Liver (tissue), 9 donors: ENCODE measurements around the gene MAPRE3. TPM values are rescaled to one million over a fixed set of nuclear protein-coding genes. Genes with fewer than 3 reads are reported as not detected.
A peak's percentile ranks its signal among the peaks of the same experiment; 100 is the strongest.

Experiments used
- DNase-seq: peaks from one replicate; pipeline ENCODE4 v3.0.0-alpha.2; 2017; ENCODE audit warnings: low spot score
- H3K27ac ChIP-seq, 2 donors: one replicate each; pipeline ENCODE4 v1.7.0; 2013; ENCODE audit warnings: inconsistent platforms in 2 of 2, low read length in 2 of 2, control low read depth in 1 of 2, low read depth in 1 of 2, mild to moderate bottlenecking in 1 of 2
- H3K27me3 ChIP-seq, 4 donors: one replicate each; pipeline versions ENCODE4 v1.6.1 to v1.7.0; 2013; ENCODE audit warnings: low read length in 3 of 4, inconsistent platforms in 1 of 4, mild to moderate bottlenecking in 1 of 4, moderate library complexity in 1 of 4; ENCODE audit not compliant: control insufficient read depth in 4 of 4, insufficient read depth in 4 of 4
- H3K36me3 ChIP-seq, 4 donors: one replicate each; pipeline versions ENCODE4 v1.6.1 to v1.7.0; 2013; ENCODE audit warnings: low read length in 3 of 4, mild to moderate bottlenecking in 3 of 4, low read depth in 1 of 4, moderate library complexity in 1 of 4; ENCODE audit not compliant: control insufficient read depth in 4 of 4, insufficient read depth in 3 of 4
- H3K4me1 ChIP-seq, 4 donors: one replicate each; pipeline versions ENCODE4 v1.6.1 to v1.7.0; 2013; ENCODE audit warnings: low read length in 3 of 4, mild to moderate bottlenecking in 3 of 4, moderate library complexity in 1 of 4; ENCODE audit not compliant: control insufficient read depth in 4 of 4, insufficient read depth in 4 of 4
- H3K4me3 ChIP-seq, 3 donors: one replicate each; pipeline versions ENCODE4 v1.6.1 to v1.7.0; 2013; ENCODE audit warnings: low read length in 3 of 3, control low read depth in 1 of 3, low read depth in 1 of 3, mild to moderate bottlenecking in 1 of 3
- H3K9ac ChIP-seq, 2 donors: one replicate each; pipeline ENCODE4 v1.7.0; 2013; ENCODE audit warnings: low read length in 2 of 2, mild to moderate bottlenecking in 2 of 2, moderate library complexity in 2 of 2, control low read depth in 1 of 2, low read depth in 1 of 2
- H3K9me3 ChIP-seq, 4 donors: one replicate each; pipeline versions ENCODE4 v1.6.1 to v1.7.0; 2013; ENCODE audit warnings: low read length in 3 of 4; ENCODE audit not compliant: control insufficient read depth in 4 of 4
- ATF3 ChIP-seq: IDR thresholded peaks from 2 replicates; pipeline ENCODE4 v1.6.1; 2016; ENCODE audit warnings: antibody characterized with exemption
- FOXA1 ChIP-seq: IDR thresholded peaks from 2 replicates; pipeline ENCODE4 v1.6.1; 2016; ENCODE audit warnings: antibody characterized with exemption
- FOXA2 ChIP-seq: IDR thresholded peaks from 2 replicates; pipeline ENCODE4 v1.6.1; 2016; ENCODE audit warnings: antibody characterized with exemption
- GABPA ChIP-seq, 2 donors: IDR thresholded peaks in 1 of 2; conservative IDR thresholded peaks in 1 of 2; 2 replicates each; pipeline ENCODE4 v1.6.1; 2016; ENCODE audit warnings: antibody characterized with exemption in 2 of 2, mild to moderate bottlenecking in 1 of 2, moderate library complexity in 1 of 2
- JUND ChIP-seq, 2 donors: IDR thresholded peaks; 2 replicates each; pipeline ENCODE4 v1.6.1; 2016; ENCODE audit warnings: antibody characterized with exemption in 2 of 2
- NR2F2 ChIP-seq: IDR thresholded peaks from 2 replicates; pipeline ENCODE4 v1.6.1; 2016; ENCODE audit warnings: antibody characterized with exemption
- RAD21 ChIP-seq, 2 donors: IDR thresholded peaks; 2 replicates each; pipeline ENCODE4 v1.6.1; 2016; ENCODE audit warnings: antibody characterized with exemption in 2 of 2, mild to moderate bottlenecking in 2 of 2
- REST ChIP-seq: IDR thresholded peaks from 2 replicates; pipeline ENCODE4 v1.6.1; 2016; ENCODE audit warnings: antibody characterized with exemption, mild to moderate bottlenecking
- RXRA ChIP-seq, 2 donors: IDR thresholded peaks; 2 replicates each; pipeline ENCODE4 v1.6.1; 2017 to 2018; ENCODE audit warnings: antibody characterized with exemption in 2 of 2, mild to moderate bottlenecking in 1 of 2
- TAF1 ChIP-seq: conservative IDR thresholded peaks from 2 replicates; pipeline ENCODE4 v1.6.1; 2016; ENCODE audit warnings: antibody characterized with exemption, mild to moderate bottlenecking
- YY1 ChIP-seq: IDR thresholded peaks from 2 replicates; pipeline ENCODE4 v1.6.1; 2016; ENCODE audit warnings: antibody characterized with exemption, mild to moderate bottlenecking
- WGBS: extraction: QIAGEN DNeasy Blood & Tissue Kit; methylation state at CpG from one replicate; pipeline ENCODE4 v1.1.7; 2013; 5-methylcytosine and 5-hydroxymethylcytosine counted together
- polyA plus RNA-seq, 2 donors: library from polyadenylated mRNA; stranded (reverse) in 1 of 2; unstranded in 1 of 2; fragments of 200-250 nt in 1 of 2; fragments of >200 nt in 1 of 2; fragmentation: Nextera tagmentation in 1 of 2; extraction: Ambion mirVana in 1 of 2; gene quantifications; one replicate each; pipeline versions ENCODE4 v1.2.1 to v1.2.3, GENCODE V29; 2013 to 2015
- total RNA-seq, 2 donors: library from RNA; depleted of rRNA; stranded (reverse); fragments of >200 nt; gene quantifications; one replicate each; pipeline ENCODE4 v1.2.3, GENCODE V29; 2014
- TF ChIP-seq, protein P1 (sequence below): fragments of 150-350 bp; IDR thresholded peaks from 2 replicates; pipeline ENCODE4 v1.5.1; 2017; ENCODE audit warnings: improper control_type of control experiment, low read depth, low read length; ENCODE audit not compliant: missing input control
- donor health status: healthy.
- donor health status: healthy.
- donor health status: healthy.
- donor health status: healthy.
- donor health status: healthy.

The MAPRE3 gene
- total and polyA plus RNA-seq, 4 donors = 1.0 to 15.8 (median 9.8) TPM

- Histone ChIP-seq H3K4me3 (no peak overlapping the region), H3K9me3 (no peaks in the 10 kb centered on the region), H3K27ac (no peak overlapping the region), H3K36me3 (peaks cover 0 to 15% (median 11%) of the 10 kb centered on the region in 4 donors), H3K9ac (no peak overlapping the region), H3K4me1 (peaks cover 8 to 33% (median 19%) of the 10 kb centered on the region in 4 donors), H3K27me3 (no peaks in the 10 kb centered on the region)
- no peak for TF ChIP-seq RAD21 (IDR thresholded peaks at IDR 0.05)
- WGBS = 96% methylated on average over 6 of the region's 6 CpGs
- DNase-seq = no peak
These were observed 99.0 kb downstream of the MAPRE3 start for GRCh38 chr2:27069436-27069835.

- Histone ChIP-seq H3K9ac (no peak overlapping the region), H3K27ac (peak overlapping the region in 1 of 2 donors; percentile 10), H3K27me3 (no peaks in the 10 kb centered on the region), H3K9me3 (no peaks in the 10 kb centered on the region), H3K4me3 (peak overlapping the region in 2 of 3 donors; percentile 84 to 93), H3K4me1 (peaks cover 9 to 35% (median 19%) of the 10 kb centered on the region in 4 donors), H3K36me3 (peaks cover 0 to 15% (median 11%) of the 10 kb centered on the region in 4 donors)
- WGBS = 87% methylated on average over 8 of the region's 8 CpGs
- no peak for DNase-seq
- TF ChIP-seq NR2F2 (no peak), REST (no peak), ATF3 (no peak), YY1 (no peak)
- TF ChIP-seq, protein P1, sequence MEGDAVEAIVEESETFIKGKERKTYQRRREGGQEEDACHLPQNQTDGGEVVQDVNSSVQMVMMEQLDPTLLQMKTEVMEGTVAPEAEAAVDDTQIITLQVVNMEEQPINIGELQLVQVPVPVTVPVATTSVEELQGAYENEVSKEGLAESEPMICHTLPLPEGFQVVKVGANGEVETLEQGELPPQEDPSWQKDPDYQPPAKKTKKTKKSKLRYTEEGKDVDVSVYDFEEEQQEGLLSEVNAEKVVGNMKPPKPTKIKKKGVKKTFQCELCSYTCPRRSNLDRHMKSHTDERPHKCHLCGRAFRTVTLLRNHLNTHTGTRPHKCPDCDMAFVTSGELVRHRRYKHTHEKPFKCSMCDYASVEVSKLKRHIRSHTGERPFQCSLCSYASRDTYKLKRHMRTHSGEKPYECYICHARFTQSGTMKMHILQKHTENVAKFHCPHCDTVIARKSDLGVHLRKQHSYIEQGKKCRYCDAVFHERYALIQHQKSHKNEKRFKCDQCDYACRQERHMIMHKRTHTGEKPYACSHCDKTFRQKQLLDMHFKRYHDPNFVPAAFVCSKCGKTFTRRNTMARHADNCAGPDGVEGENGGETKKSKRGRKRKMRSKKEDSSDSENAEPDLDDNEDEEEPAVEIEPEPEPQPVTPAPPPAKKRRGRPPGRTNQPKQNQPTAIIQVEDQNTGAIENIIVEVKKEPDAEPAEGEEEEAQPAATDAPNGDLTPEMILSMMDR = no peak
These were observed 99.7 kb downstream of the MAPRE3 start for GRCh38 chr2:27069961-27070618.

GRCh38 chr2:27070653-27071276, 100.3 kb downstream of the MAPRE3 start:
- Histone ChIP-seq H3K36me3 (peaks cover 0 to 15% (median 9%) of the 10 kb centered on the region in 4 donors), H3K4me1 (peaks cover 9 to 38% (median 19%) of the 10 kb centered on the region in 4 donors), H3K9ac (peak overlapping the region; percentile 87 to 95), H3K9me3 (no peaks in the 10 kb centered on the region), H3K27me3 (no peaks in the 10 kb centered on the region), H3K4me3 (peak overlapping the region; percentile 84 to 96 (median 93)), H3K27ac (peak overlapping the region; percentile 87 to 90)
- DNase-seq = no peak
- 4% methylated on average over 11 of the region's 11 CpGs for WGBS
- no peak for TF ChIP-seq NR2F2
- no peak for TF ChIP-seq TAF1
- no peak for TF ChIP-seq JUND (IDR thresholded peaks at IDR 0.05)
- no peak for TF ChIP-seq RXRA (IDR thresholded peaks at IDR 0.05)
- no peak for TF ChIP-seq FOXA1
- TF ChIP-seq GABPA (IDR thresholded peaks at IDR 0.05 in 1 of 2, conservative IDR thresholded peaks at IDR 0.05 in 1 of 2) = no peak
- no peak for TF ChIP-seq FOXA2
- TF ChIP-seq, protein P1 = no peak
- TF ChIP-seq ATF3 = no peak
